NCI-H774 (cell line): ENCODE data around the gene CNGA3.
A peak's percentile ranks its signal among the peaks of the same experiment; 100 is the strongest.

Experiments used
- DNase-seq: peaks from one replicate; lab custom pipeline; 2025; lab: John Stamatoyannopoulos, UW

The CNGA3 gene

GRCh38 chr2:98378196-98378595 is 31.9 kb downstream of the CNGA3 start:
- DNase-seq = peak; percentile 4

DNA sequence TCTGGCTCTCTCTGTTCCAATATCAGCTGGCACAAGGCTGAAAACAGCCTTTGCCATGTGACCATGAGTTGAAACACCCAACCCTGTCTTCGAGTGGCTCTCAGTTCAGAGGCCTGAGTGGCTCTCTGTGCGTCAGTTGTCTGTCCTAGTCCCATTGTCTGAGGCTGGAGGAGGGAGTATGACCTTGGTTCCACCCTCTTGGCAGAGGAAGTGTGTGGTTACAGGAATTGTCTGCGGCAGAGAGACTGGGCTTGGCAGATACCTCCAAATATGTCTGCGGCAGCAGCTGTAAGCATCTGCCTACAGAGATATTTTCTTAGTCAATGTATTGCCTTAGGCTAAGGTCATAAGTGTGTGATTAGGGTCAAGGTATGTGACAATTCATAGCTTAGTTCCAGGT is 32.6 kb downstream of the CNGA3 start:
- DNase-seq = no peak

GRCh38 chr2:98379311-98380202 is 33.3 kb downstream of the CNGA3 start:
- DNase-seq = no peak

- no peak for DNase-seq
Observed at GRCh38 chr2:98380203-98380535, 33.9 kb downstream of the CNGA3 start.

DNA sequence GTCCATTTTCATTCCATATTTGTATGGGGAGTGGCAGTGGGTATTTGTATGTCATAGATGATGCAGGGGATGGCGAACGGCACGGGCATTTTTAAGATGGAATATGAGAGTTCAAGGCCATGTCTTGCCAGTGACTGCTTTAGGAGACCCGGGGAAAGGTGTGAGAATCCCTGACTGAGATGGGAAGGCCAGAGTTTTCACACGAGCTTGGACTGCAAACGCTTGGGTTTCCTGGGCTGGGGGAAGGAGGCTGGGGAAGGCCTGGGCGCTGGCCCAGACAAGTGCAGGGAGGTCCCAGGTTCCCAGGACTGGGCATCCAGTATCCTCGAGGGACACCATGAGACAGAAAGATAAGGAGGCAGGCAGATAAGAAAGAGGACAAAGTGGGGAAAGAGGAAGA is 35.2 kb downstream of the CNGA3 start:
- no peak for DNase-seq

GRCh38 chr2:98382086-98382485 is 35.8 kb downstream of the CNGA3 start:
- DNase-seq = no peak

GRCh38 chr2:98382739-98383138 is 36.5 kb downstream of the CNGA3 start:
- no peak for DNase-seq

GRCh38 chr2:98383166-98383565 is 36.9 kb downstream of the CNGA3 start:
- no peak for DNase-seq

DNA sequence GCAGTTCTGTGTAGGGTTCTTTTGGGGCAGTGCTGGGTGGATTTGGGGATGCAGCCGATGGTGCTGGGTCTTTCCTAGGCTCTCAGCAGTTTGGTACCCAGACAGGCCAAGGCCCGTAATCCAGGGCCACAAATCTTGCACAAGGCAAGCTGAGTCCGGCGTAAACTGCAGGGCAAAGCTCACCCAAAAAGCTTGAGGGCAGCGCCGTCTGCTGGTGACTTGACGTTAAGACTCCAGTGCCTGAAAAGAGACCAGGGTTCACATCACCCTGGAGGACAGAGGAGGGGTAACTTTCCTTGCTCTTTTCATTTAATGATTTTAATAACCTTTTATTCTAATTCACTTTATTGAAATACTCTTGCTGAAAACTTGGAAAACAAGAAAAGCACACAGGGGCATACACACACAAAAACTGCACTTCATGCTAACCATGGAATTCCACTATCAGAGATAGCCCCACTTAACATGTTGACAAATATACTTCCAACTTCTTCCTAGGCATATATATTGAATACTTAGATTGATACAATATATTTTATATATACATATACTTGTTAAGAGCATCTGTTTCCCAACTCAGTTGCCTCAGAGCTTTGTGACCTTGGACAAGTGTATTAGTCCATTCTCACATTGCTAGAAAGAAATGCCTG is 38.9 kb downstream of the CNGA3 start:
- DNase-seq = peak; percentile 62

GRCh38 chr2:98387478-98387877 is 41.2 kb downstream of the CNGA3 start:
- no peak for DNase-seq

GRCh38 chr2:98388081-98388480 is 41.8 kb downstream of the CNGA3 start:
- no peak for DNase-seq

DNA sequence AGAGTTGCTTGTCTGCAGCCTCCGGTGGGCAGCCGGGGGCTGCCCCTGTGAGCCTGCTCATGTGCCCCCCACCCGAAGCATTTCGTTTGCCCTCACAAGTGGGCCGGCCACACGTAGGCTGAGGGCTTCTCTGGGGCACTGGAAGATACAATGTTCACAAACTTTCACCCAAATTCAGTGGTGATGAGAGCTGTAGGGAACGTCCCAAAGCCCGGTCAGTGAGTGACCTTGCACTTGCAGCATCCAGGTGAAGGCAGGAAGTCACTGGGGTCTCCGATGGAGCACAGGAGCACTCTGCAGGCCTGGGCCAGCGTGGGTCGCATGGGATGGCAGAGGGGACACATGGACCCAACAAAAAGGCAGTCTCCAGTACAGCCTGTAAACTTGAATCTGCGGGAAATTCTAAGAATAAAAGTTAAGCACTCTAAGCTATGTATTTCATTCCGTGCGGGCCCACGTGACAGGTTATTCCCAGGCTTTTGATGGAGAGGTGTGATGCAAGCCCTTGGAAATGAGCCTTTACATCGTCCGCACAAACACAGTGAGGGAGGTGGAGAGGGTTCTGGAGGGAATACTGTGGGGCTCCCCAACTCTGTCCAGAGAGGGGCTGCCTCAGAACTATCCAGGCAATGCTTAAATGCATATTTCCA is 42.5 kb downstream of the CNGA3 start:
- DNase-seq = no peak

DNA sequence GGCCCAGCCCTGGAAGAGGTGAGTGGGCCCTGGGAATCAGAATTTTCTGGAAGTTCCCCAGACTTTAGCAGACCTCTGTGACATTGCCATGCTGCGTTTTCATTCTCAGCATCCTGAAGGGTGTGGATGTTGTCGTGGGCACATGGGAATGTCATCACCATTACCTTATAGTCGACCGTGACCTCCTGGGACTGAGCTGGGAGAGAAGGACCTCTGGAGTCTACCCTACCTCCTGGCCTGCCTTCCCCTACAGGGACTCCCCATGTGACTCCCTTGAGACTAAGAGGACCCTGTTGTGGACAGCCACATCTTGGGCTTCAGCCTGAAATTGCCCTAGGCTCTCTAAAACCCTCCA is 43.0 kb downstream of the CNGA3 start:
- DNase-seq = no peak

DNA sequence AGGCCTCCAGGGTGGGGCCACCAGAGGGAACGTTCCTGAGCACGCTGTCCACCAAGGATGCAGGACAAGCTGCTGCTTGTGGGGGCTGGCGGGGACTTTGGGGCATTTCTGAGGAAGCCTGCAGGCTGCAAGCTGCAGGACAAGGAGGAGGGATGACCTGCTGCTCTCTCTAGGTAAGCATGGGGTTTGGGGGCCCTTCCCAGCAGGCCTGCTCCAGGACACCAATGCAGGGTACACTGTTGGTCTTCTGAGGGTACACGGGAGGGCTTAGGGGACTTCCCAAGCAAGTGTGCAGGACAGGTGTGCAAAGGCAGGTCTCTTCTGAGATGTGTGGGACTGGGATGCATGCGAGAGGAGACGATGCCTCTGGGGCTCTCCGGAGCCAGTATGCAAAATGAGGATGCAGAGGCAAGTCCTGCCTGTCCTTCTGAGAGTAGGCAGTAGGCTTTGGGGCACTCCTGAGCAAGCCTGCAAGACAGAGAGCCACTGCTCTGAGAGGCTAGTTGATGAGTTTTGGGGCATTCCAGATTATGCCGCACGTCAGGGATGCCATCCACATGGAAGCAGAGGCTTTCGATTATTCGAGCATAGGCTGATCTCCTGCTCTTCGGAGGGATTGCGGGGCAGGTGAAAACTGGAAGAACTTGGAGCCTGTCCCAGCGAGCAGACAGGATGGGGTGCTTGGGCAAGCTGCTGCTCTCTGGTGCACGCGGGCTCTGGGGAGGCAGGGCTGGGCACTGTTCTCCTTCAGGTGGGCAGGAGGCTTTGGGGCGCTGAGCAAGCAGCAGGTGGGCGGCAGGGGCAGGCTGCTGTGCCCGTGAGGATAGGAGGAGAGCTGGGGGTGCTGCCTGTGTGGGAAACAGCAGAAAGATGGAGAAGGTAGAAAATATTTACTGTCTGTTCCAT is 44.6 kb downstream of the CNGA3 start:
- DNase-seq = no peak

DNA sequence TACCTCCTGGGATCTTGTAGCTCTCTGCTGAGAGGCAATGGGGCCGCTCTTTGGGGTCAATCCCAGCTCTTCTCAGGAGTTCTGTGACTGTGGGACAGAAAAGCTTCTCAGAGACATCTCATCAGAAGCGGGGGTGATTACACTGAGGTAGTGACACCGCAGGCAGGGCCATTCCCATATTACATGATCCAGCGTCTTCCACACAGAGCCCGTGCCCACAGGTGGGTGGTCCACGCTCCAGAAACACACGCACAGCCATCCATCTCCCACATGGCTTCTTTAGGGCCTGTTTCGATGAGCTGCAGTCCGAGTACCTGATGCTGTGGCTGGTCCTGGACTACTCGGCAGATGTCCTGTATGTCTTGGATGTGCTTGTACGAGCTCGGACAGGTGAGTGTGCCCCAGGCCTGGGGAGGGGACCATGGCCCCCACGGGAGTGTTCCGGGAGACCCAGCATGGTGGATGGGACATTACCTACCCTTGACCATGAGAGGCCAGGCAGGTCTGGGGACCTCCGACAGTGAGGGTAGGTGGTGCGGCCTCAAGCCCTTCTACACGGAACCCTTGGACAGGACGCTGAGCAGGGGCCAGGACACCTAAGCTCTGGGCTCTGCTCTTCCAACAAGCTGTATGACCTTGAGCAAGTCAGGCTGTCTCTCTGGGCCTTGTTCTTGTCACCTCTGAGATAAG is 45.5 kb downstream of the CNGA3 start:
- no peak for DNase-seq

GRCh38 chr2:98393354-98393753 is 47.1 kb downstream of the CNGA3 start:
- no peak for DNase-seq

GRCh38 chr2:98394595-98395153 is 48.4 kb downstream of the CNGA3 start:
- no peak for DNase-seq

GRCh38 chr2:98395977-98396376 is 49.7 kb downstream of the CNGA3 start:
- no peak for DNase-seq

- no peak for DNase-seq
Observed at GRCh38 chr2:98396745-98397355, 50.6 kb downstream of the CNGA3 start.

DNA sequence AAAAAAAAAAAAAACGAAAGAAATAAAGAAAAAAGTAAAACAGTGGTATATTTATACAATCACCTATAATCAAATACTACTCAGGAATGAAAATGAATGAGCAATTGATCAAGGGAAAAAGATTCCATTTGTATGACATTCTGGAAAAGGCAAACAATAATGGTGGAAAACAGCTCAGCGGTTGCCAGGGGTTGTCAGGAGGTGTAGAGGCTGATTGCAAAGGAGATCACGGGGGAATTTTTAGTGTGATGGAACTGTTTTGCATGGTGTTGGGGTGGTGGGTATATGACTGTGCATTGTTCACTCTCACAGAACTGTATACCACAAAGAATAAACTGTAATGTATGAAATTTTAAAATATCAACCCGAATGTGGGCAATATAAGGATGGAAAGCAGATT is 52.9 kb downstream of the CNGA3 start:
- no peak for DNase-seq

- no peak for DNase-seq
Observed at GRCh38 chr2:98403878-98404277, 57.6 kb downstream of the CNGA3 start.
